Stimulated activated CD4-positive, alpha-beta T cell treated with anti-CD3 and anti-CD28 coated beads, Interleukin-4, amount 100 ng/mL, for 4 hours (primary cell): ENCODE measurements around the gene KIF26B.
"Not testable (repeated sequence)": the region's sequence is repeated elsewhere in the genome, so short reads cannot be mapped to it uniquely, and the experiment has no call there.

Experiments
- DNase-seq, 2 experiments: peaks; one replicate each; pipeline ENCODE4 v3.0.0-alpha.2; 2020

The KIF26B gene

DNA sequence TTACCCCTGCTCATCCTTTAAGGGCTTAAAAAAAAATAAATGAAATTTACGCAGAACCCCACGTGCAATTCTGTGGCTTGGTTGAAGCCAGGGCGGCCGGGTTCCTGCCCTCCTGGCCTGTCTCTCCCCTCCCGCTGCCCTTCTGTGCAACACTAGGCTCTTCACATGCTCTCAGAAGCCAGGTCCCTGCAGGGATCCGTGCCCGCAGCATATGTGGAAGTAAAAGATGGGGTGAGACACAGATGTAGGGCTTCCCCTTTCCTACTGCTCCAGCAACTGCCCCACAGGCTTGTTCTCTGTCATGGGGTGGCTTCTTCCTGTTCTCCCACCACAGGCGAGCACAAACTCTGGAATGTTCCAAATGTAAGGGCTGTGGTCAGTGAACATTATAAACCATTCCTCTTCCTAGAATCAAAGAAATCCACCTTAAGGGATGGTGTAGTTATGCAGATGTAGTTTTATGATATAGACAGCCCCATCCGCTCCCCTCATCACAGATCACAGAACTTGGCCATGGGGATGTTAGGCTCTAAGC lies 535.4 kb downstream of the KIF26B start:
- no peak for DNase-seq

DNA sequence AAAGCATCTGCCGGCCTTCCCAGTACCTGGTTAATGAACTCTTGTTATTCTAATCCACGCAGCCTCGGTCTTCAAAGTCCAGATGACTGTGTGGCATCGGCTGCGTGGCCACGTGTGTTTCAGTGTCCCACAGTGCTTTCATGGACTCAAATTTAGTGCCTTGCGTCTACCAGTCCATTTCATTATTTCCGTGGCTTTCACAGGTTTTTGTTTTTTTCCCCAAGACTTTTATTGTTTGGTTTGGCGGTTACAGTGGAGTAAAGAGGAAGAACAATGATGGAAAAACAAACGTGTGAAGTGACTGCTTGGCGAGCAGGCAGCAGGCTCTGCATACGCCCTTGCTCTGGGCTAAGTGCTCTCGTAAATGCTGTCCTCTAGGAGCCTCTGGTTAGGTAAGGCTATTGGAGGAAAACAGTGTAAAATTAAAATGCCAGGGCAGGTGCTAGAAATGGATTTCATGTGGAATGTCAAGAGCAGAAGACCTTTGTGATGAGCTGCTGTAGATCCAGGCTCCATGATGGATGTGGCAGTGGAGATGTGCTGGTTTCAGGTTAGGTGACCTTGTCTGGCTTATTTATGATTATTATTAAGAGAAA lies 536.3 kb downstream of the KIF26B start:
- DNase-seq, result no peak

DNA sequence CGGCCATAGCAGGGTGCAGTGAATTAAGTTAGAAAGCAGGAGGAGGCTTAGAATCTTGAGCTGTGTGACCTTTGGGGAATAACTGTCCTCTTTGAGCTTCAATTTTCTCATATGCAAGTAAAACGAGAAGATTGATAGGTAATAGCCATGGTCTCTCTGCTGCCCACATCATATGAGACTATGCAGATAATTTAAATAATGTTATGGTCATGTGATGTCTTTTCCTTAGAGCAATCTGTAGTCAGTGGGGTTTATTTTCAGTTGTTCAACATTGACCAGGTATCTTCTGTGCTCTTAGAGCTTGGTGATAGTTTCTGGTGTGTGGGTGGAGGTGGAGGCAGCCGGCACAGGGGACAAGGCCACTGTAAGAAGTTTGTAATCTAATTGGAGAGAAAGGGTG lies 537.1 kb downstream of the KIF26B start:
- DNase-seq, result no peak

DNA sequence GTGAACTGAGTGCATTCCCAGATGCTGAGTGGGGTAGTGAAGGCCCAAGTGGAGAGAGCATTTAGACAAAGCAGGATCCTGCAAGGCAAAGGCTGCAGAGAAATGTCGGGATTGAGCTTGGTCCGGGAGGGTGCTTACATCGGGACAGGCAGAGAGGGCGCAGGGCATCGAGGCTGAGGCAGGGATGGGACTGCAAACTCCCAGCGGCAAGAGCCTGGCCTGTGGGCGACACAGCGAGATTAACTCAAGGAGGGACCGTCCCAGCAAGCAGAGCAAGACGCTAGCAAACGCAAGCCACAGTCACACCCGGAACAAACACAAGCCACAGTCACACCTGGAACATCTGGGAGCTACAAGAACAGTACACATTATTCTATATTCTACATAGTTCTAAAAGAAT lies 537.5 kb downstream of the KIF26B start:
- DNase-seq, result no peak

DNA sequence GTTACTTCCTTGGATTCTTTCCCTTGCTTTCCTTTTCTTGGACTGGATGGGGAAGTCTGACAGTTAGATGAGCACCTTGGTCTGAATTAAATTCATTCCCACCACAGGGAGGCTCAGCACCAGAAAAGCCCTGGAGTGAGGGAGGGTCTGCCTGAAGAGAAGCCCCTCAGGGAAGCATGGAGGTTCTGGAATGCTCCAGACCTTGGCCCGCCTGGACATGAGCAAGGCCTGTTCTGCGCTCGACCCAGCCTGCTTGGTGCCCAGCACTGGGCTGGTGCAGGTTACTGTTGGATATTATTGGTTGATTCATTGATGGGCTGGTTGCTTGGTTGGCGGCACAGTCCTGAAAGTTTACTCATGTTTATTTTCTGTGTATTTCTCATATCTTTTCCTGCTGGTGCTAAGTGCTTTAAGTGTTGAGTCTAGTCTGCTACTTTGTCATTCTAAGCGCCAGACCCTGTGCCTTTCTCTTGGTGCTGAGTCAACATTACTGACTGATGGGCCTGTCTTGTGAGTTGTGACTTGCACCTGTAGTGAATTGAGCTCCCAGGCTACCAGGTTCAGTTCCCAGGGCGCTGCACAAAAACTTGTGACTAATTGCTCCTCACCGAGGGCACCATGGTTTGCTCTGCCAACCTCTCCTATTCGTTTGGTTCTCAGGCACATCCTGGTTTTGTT lies 538.5 kb downstream of the KIF26B start:
- DNase-seq, result no peak

DNA sequence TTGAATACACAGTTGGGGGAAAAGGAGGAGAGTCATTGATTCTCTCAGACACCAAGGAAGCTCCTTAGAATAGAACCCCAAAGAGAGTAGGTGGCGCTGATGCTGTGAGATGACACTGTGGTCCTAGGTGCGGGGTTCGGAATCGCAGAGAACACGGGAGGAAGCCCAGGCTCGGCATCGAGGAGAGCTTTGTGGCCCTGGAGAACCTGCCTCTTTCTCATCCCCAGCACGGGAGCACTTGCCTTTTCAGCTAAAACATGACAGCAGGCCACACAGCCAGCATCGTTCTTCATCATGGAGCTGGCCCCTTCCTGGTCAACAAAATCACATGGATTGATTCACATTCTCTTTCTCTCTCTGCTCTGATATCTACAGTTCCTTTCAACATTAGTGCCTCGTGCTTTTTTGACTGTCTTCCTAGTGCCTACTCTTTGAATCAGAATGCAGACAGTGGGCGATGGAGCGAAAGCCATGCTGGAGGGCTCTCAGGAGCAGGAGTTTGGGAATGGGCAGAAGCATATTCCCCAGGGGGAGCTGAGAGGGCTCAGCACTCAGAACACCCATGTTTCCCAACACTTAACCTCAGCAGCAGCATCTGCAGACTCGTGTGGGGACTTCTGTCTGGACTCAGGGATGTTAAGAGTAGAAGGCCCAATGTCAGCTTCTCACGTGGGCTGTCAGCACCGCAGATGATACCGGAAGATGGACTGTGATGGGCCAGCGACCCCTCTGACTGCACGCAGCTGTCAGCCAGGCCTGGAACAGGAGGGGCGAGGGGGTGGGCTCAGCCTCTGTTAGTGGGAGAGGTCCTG lies 539.4 kb downstream of the KIF26B start:
- no peak for DNase-seq

DNA sequence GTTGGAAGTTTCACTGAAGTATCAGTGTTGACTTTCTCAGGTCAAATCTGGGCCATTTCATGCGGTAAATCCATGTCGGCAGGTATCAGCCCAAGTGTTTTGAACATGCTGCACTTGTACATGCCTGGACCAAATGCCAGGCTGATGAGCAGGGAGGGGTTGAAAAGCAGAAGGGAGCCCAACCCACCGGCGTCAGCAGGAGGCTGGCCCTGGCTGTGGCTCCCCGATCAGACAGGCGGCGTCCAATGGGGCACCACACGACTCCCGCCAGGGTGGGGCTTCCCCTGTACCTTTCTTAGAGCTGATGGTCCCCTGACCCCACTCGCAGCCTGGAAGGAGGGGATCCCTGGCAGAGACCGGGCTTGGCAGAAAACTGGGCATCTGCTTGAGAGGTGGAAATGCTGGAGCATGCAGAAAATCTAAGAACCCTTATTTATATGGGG lies 540.0 kb downstream of the KIF26B start:
- DNase-seq, result no peak

DNA sequence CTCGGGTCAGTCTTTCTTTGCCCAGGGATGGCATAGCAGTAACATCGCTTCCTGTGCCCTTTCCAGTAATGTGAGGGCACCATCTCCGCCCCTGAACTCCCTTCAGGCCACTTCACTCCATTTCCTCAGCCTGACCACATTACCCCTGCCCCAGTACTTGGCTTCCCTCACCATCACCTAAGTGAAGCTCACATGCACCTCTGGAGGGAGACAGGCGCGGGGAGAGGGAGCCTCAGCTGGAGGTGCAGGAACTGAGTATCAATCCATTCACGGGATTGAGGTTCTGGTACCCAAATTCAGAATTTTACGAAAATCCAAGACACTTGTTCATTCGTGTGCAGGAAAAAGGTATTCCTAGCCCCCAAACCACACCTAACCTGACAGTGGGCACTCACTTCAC lies 540.4 kb downstream of the KIF26B start:
- no peak for DNase-seq

DNA sequence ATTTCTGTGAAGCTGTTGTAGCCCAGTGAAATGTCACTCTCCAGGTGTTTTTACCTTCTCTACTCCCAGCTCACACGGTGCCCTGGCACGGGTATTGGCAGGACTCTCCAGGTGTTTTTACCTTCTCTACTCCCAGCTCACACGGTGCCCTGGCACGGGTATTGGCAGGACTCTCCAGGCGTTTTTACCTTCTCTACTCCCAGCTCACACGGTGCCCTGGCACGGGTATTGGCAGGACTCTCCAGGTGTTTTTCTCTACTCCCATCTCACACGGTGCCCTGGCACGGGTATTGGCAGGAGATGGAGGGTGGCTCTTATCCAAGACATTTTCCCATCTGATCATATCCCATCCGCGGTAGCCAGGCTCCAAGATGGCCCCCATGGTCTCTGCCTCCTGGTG lies 540.9 kb downstream of the KIF26B start:
- DNase-seq, result not testable (repeated sequence)

DNA sequence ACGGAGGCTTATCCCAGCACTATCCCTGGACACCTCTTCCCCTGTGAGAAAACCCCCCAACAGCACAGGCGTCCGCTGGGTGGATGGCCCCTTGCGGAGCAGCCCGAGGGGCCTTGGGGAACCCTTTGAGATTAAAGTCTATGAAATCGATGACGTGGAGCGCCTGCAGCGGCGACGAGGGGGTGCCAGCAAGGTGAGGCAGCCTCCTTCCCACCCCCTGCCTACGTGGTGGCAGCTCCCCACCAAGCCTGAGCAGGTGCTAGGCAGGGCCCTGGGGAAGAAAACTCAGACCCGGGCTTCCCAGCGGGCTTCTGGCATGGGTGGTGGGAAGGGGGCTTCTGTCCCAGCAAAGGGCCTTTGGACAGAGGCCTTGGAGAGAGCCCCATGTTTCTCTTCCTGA lies 543.3 kb downstream of the KIF26B start:
- no peak for DNase-seq

DNA sequence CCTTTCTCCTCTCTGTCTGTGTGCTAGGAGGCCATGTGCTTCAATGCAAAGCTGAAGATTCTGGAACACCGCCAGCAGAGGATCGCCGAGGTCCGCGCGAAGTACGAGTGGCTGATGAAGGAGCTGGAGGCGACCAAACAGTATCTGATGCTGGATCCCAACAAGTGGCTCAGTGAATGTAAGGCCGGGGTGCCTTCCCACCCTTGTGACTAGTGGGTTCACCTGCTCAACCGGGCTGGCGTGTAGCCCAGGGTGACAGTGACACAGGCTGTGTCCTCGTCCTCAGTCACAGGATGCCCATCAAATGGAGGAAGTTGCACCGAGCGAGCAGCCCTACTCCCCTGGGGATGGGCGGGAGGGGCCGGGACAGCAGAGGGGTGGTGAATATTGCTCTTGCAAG lies 544.1 kb downstream of the KIF26B start:
- no peak for DNase-seq

DNA sequence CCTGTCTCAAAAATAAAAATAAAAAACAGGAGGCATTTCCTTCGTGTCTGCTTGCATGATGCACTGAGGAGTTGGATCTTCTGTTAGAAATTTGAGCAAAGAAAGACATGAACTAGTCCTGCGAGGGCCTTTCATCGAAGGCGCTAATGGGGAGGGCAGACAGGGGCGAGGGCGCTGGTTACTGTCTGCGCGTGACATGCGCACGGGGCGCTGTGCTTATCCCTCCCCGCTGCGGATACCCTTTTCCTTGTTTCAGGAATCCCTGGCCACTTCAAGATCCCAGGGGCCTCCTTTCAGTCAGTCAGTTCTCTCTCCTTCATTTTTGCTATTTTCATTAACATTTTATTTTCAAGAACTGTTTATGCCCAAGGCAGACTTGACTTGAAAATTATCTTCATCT lies 545.8 kb downstream of the KIF26B start:
- no peak for DNase-seq

DNA sequence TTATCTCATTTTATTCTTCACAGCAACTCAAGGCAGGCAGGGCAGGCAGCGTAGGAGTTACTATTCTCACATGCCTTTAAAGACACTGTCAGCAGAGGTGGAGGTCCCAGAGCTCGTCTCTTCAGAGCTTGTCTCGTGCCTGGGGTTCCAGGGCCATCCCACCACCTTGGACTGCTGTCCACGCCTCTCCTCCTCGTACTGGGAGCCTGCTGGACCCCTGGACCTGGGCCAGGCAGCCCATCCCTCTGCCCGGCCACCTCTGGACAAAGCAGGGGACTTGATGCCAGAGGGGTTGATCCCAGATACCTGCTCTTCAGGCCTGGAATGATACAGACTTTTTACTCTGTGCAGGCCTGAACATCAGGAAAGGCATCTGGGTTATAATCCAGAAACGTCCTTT lies 546.8 kb downstream of the KIF26B start:
- no peak for DNase-seq

DNA sequence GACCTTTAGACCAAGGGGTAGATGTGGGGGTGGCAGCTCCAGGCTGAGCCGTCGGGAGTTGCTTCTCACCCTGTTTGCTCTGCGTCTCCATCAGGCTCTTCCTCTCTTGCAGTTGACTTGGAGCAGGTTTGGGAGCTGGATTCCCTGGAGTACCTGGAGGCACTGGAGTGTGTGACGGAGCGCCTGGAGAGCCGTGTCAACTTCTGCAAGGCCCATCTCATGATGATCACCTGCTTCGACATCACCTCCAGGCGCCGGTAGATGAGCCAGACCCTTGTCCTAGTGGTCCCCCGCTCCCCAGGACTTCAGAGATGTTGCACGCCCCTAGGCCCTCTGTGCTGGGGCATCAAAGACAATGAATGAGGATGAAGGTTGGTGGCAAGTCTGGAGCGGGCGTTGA lies 547.6 kb downstream of the KIF26B start:
- no peak for DNase-seq

DNA sequence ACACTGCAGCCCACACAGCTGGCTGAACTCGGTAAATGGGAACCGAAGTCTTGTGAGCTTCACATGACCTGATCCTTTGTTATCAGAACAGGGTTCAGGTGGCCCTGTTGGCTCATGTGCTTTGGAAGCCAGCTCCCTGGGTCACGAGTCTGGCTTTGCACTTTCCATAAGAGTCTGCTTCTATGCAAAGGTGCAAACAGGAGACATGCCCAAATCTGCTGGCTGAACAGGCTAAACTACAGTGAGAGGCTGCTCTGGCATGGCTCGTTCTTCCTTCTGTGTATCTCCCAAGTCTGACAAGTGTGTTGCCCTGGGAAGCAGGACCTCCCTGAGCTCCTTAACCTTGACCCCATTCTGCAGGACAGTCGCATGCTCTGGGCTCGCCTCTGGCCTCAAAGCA lies 549.6 kb downstream of the KIF26B start:
- no peak for DNase-seq

DNA sequence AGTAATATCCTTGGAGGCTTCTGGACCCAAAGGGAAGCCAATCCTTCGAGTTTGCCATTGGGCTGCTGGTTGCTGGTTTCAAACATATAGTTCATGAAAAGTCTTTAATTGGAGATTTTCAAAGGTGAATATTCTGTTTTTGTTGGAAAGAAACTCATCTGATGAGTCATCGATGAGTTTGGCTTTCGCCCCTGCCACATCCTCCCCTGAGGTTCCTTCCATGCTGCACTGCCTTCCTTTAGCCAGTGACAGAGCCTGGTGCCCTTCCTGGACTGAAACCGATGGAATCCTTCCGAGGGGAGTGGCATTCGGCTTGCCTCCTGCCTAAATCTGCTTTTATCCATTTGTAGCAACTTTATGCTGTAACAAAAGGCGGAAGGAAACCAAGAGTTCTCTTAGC lies 550.0 kb downstream of the KIF26B start:
- no peak for DNase-seq

DNA sequence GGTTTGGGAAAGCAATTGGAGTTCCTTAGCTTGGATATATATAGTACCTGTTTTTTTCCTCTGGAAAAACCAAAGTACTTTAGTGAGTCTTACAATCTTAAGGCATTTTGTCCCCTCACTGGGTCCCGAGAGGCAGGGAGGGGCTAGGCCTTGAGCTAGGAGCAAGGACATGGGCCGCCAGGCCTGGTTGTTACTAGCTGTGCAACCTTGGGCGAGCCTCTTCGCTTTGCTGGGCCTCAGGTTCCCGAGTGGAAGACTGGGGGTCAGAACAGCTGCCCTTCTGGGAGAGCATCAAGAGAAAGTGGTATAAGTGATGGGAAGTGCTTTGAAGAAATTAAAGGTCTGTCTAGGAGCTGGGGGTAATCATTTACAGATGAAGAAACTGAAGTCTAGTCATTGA lies 553.2 kb downstream of the KIF26B start:
- no peak for DNase-seq

DNA sequence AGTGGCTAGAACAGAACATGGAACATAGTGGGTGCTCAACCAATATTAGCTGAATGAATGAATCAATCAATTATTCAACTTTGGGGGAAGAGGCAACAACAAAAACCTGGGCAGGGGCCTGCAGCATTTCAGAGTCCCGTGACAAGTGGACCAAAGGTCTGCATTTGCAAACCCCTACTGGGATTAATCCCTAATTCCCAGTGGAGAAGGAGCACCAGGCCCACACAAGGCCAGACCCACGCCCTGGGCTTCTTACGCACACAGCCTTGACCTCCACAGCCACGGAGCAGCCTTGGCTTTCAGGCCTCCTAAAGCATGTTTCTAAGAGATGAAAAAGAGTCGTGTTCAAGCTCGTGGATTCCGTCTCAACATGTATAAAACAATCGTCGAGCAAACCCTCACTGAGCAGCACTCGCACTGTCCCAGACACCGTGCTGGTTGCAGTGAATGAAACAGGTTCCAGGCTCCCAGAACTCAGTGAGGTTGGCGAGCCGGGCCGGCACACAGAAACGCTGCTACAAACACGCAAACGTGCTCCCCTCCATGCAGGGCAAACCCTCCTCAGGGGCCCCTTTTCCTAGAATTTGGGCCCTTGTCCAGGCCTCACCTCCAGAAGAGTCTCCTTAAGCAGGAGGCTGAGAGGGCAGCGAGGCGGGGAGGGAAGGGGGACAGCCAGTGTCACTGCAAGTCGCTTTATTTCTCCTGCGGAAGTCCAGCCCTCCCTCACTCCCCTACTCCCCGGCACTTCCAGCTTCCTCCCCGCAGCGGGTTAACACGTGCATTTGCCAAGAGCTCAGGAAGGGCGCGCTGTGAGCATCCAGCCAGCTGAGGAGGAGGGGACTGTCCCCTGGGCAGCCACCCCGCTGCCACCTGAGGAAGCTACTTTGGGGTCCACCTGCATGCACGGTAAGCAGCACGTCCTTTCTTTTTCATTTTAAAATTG lies 556.4 kb downstream of the KIF26B start:
- DNase-seq, result no peak

DNA sequence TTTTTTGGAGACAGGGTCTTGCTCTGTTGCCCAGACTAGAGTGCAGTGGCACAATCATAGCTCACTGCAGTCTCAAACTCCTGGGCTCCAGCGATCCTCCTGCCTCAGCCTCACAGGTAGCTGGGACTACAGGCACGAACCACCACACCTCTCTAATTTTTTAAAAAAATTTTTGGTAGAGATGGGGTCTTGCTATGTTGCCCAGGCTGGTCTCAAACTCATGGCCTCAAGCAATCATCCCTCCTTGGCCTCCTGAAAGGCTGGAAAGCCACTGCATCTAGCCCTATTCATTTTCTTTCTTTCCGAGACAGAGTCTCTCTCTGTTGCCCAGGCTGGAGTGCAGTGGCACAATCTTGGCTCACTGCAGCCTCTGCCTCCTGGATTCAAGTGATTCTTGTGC lies 559.2 kb downstream of the KIF26B start:
- DNase-seq, result not testable (repeated sequence)

DNA sequence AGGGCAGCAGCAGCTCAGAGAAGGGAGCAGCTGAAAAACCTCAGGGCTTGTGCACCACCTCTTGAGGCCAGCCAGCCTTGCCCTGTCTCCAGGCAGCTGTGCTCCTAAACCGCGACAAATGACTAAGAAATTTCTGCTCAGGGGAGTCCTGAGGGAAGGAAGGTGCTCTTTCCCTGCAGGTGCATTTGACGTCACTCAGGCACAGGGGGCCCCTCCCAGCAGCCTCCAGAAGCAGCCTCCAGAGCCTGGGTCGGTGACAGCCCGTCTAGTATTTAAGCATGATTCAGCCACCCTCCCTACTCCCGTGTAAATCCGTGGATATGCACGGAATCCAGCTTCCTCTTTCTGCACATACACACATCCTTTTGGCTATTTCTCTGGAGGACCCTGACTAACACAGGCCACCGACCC lies 560.5 kb downstream of the KIF26B start:
- no peak for DNase-seq

DNA sequence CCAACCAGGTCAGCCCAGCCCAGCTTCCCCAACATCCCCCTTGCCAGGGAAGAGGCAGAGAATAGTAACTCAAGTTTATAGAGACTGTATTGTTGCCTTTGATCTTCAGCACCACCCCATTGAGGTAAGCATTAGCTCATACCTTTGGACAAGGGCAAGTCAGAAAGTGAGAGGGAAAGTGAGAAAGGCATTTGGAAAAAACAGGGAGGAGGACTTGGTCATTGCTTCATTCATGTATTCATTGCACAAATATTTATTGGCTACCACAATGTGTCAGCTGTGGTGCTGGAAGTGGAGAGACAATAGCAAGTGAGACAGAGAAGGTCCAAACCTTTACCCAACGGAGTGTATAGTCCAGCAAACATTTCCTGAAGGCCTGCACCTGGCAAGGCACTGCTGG lies 561.2 kb downstream of the KIF26B start:
- no peak for DNase-seq

DNA sequence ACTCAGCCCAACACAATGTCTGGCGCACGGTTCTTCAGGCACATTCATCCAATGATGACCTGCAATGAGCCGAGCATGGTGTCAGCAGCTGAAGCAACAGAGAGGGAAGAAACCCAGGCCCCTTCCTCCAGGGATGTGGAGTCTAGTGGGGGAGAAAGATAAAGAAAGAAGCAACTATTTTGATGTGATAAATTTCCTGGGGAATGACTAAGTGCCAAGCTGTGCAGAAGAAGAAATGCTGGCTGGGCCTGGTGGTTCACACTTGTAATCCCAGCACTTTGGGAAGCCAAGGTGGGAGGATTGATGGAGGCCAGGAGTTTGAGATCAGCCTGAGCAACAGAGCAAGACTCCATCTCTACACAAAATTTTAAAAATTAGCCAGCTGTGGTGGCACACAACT lies 561.8 kb downstream of the KIF26B start:
- no peak for DNase-seq

DNA sequence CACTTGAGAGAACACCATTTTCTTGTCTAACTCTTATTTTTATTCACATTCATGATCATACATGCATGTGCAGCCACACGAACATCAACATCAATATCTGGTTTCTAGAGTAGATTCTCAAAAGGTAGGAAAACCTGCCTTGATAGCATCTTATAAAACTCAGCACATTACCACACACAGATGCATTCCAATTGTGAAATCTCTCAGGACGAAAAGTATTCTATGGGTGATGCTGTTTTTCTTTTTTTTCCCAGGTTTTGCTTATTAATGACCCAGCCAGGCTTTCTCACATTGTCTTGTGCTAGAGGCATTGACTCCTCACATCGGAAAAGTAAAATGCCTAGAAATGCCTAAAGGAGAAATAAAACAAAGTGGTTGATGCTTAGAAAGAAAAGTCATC lies 562.8 kb downstream of the KIF26B start:
- no peak for DNase-seq
